ENCODE data around the gene FAM241A.

Gene FAM241A

GRCh38 chr4:112147697-112148096 is 2.4 kb downstream of the FAM241A start:
- TF ChIP-seq TAF1 (IDR thresholded peaks at IDR 0.05; ENCODE audit: low read depth), result no peak
- TF ChIP-seq, protein P1, sequence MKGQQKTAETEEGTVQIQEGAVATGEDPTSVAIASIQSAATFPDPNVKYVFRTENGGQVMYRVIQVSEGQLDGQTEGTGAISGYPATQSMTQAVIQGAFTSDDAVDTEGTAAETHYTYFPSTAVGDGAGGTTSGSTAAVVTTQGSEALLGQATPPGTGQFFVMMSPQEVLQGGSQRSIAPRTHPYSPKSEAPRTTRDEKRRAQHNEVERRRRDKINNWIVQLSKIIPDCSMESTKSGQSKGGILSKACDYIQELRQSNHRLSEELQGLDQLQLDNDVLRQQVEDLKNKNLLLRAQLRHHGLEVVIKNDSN (IDR thresholded peaks at IDR 0.05), result no peak
- no peak for TF ChIP-seq REST (IDR thresholded peaks at IDR 0.05; ENCODE audit: low read depth)
- TF ChIP-seq EGR1 (IDR thresholded peaks at IDR 0.05), result no peak
- TF ChIP-seq YY1 (IDR thresholded peaks at IDR 0.05; ENCODE audit: low read depth), result no peak
- TF ChIP-seq CREB1 (IDR thresholded peaks at IDR 0.05; ENCODE audit: low read depth), result no peak
- no peak for TF ChIP-seq CEBPB (IDR thresholded peaks at IDR 0.05)
- TF ChIP-seq MAX (IDR thresholded peaks at IDR 0.05), result no peak
- TF ChIP-seq NFIC (IDR thresholded peaks at IDR 0.05), result no peak
- TF ChIP-seq RAD21 (IDR thresholded peaks at IDR 0.05; ENCODE audit: low read depth), result no peak
- TF ChIP-seq TEAD4 (IDR thresholded peaks at IDR 0.05), result no peak
- TF ChIP-seq EP300 (IDR thresholded peaks at IDR 0.05; ENCODE audit: borderline replicate concordance), result no peak
- no peak for TF ChIP-seq TCF12 (IDR thresholded peaks at IDR 0.05; ENCODE audit: low read depth)
- TF ChIP-seq ZBTB7A (IDR thresholded peaks at IDR 0.05; ENCODE audit: low read depth), result no peak

DNA sequence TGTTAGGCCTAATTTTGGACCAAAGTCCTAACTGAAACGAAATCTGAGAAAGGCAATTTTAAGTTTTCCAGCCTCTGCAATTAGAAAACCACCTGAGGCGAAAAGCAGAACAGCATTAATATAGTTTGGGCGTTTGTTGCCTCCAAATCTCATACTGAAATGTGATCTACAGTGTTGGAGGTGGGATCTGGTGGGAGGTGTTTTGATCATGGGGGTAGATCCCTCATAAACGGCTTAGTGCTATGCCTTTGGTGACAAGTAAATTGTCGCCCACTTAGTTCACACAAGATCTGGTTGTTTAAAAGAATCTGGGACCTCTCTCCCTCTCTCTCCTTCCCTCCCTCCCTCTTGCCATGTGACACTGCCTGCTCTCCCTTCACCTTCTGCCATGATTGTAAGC is 5.7 kb downstream of the FAM241A start:
- TF ChIP-seq, protein P1 (IDR thresholded peaks at IDR 0.05), result no peak
- TF ChIP-seq REST (IDR thresholded peaks at IDR 0.05; ENCODE audit: low read depth), result no peak
- TF ChIP-seq TCF12 (IDR thresholded peaks at IDR 0.05; ENCODE audit: low read depth), result no peak
- TF ChIP-seq TEAD4 (IDR thresholded peaks at IDR 0.05), result no peak
- no peak for TF ChIP-seq TAF1 (IDR thresholded peaks at IDR 0.05; ENCODE audit: low read depth)

- TF ChIP-seq EP300 (IDR thresholded peaks at IDR 0.05; ENCODE audit: borderline replicate concordance) (no peak), YY1 (IDR thresholded peaks at IDR 0.05; ENCODE audit: low read depth) (no peak), ZBTB7A (IDR thresholded peaks at IDR 0.05; ENCODE audit: low read depth) (no peak), FOXM1 (IDR thresholded peaks at IDR 0.05; ENCODE audit: borderline replicate concordance, low read depth) (no peak), CEBPB (IDR thresholded peaks at IDR 0.05) (no peak), MAX (IDR thresholded peaks at IDR 0.05) (no peak), TEAD4 (IDR thresholded peaks at IDR 0.05) (no peak)
Measured at GRCh38 chr4:112152521-112152920, 7.3 kb downstream of the FAM241A start.

DNA sequence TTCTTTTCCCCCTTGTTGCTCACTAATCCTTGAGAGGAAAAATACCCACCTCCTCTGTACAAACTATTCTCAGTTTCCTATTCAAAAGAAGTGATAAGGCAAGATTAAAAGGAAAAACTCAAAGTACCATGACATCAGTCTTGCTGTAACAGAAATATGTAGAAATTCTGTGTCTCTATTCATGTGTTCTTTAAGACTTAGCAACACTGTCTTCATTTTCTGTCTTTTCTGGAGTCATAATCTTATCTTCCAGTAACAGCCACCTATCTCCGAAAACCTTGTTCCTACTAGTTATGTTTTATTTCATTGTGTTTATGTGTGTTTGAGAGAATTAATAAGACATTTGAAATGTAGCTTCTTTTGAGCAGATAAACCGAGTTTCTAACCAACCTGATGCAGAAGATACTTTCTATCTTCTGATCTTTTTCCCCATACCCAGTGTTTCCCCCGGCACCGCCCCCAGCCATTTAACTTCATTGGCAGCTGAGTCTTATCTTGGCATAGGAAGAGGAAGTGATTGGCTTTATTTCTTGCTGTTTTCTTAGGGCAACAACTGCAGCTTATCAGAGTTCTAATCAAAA is 8.0 kb downstream of the FAM241A start:
- TF ChIP-seq ZBTB7A (IDR thresholded peaks at IDR 0.05; ENCODE audit: low read depth) (no peak), CREB1 (IDR thresholded peaks at IDR 0.05; ENCODE audit: low read depth) (no peak), MAX (IDR thresholded peaks at IDR 0.05) (no peak), CEBPB (IDR thresholded peaks at IDR 0.05) (no peak), EP300 (IDR thresholded peaks at IDR 0.05; ENCODE audit: borderline replicate concordance) (no peak), NFIC (IDR thresholded peaks at IDR 0.05) (no peak), RAD21 (IDR thresholded peaks at IDR 0.05; ENCODE audit: low read depth) (no peak), YY1 (IDR thresholded peaks at IDR 0.05; ENCODE audit: low read depth) (no peak), TEAD4 (IDR thresholded peaks at IDR 0.05) (no peak), TCF12 (IDR thresholded peaks at IDR 0.05; ENCODE audit: low read depth) (no peak), REST (IDR thresholded peaks at IDR 0.05; ENCODE audit: low read depth) (no peak), FOXM1 (IDR thresholded peaks at IDR 0.05; ENCODE audit: borderline replicate concordance, low read depth) (no peak), EGR1 (IDR thresholded peaks at IDR 0.05) (no peak), TAF1 (IDR thresholded peaks at IDR 0.05; ENCODE audit: low read depth) (no peak)
- TF ChIP-seq, protein P1 (IDR thresholded peaks at IDR 0.05), result no peak

Measured in Ishikawa (cell line).